ENCODE results near the gene SEC24B.

Gene SEC24B

DNA sequence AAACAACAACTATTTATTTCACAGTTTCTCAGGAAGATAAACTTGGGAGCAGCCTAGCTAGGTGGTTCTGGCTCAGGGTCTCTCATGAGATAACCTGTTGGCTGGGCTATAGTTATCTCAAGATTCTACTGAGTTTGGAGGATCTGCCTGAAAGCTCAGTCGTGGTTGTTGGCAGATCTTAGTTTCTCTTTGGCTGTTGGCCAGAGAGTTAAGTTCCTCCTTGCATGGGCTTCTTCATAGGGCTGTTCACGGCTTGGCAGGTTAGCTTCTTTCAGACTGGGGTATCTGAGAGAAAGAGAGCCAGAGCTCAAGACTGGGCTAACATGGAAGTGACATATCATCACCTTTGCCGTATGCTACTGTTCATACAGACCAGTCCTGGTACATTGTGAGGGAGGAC lies 28.7 kb downstream of the SEC24B start:
- no peak overlapping the region for H3K4me3 ChIP-seq (ENCODE audit: control insufficient read depth, low read depth, low read length)
- TF ChIP-seq, protein P1, sequence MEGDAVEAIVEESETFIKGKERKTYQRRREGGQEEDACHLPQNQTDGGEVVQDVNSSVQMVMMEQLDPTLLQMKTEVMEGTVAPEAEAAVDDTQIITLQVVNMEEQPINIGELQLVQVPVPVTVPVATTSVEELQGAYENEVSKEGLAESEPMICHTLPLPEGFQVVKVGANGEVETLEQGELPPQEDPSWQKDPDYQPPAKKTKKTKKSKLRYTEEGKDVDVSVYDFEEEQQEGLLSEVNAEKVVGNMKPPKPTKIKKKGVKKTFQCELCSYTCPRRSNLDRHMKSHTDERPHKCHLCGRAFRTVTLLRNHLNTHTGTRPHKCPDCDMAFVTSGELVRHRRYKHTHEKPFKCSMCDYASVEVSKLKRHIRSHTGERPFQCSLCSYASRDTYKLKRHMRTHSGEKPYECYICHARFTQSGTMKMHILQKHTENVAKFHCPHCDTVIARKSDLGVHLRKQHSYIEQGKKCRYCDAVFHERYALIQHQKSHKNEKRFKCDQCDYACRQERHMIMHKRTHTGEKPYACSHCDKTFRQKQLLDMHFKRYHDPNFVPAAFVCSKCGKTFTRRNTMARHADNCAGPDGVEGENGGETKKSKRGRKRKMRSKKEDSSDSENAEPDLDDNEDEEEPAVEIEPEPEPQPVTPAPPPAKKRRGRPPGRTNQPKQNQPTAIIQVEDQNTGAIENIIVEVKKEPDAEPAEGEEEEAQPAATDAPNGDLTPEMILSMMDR (conservative IDR thresholded peaks at IDR 0.05; ENCODE audit: control insufficient read depth, insufficient read depth, low read depth, low read length), result no peak
- DNase-seq (ENCODE audit: low read depth), result peak; percentile 9

DNA sequence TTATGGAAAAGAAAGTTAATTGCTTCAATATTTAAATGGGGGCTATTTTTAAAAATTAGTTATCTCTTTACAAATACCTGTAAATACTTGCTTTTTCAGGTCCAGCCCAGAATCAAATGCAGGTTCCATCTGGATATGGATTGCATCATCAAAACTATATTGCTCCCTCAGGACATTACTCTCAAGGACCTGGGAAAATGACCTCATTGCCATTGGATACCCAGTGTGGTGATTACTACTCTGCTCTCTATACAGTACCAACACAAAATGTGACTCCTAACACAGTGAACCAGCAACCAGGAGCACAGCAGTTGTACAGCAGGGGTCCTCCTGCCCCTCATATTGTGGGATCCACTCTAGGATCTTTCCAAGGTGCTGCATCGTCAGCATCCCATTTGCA lies 29.2 kb downstream of the SEC24B start:
- TF ChIP-seq, protein P1 (conservative IDR thresholded peaks at IDR 0.05; ENCODE audit: control insufficient read depth, insufficient read depth, low read depth, low read length), result no peak
- DNase-seq (ENCODE audit: low read depth), result peak; percentile 59
- H3K4me3 ChIP-seq (ENCODE audit: control insufficient read depth, low read depth, low read length), result no peak overlapping the region

DNA sequence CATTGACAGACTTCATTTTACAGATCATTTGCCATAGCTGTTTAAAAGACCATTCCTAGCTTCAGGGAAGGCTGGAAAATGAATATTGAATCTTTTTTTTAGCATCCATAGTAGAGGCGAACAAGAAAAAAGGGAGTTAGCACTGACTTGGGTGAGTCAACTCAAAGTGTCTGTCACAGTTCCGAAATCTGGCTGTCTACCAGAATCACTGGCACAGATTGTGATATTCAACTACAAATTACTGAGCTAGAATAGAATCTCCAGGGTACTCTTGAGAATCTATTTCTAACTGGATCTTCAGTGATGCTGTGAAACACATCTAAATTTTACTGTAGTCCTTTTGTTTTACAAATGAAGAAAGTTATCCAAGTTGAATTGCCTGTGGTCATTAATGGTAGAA lies 31.5 kb downstream of the SEC24B start:
- DNase-seq (ENCODE audit: low read depth), result peak; percentile 21
- H3K4me3 ChIP-seq (ENCODE audit: control insufficient read depth, low read depth, low read length), result no peak overlapping the region

DNA sequence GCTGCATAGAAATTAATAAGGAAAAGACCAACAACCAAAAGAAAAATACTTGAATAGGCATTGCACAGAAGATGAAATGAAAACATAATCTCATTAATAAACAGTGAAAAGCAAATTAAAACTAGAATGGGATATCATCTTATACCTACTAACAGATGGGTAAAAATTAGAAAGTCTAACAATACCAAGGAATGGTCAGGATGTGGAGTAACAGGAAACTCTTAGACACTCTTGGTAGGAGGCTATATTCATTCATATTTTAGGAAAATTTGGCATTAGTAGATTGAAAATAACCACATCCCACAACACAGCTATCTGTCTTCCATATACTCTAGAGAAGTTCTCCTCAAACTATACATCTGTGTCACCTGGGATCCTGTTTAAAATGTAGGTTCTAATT lies 36.3 kb downstream of the SEC24B start:
- TF ChIP-seq, protein P1 (conservative IDR thresholded peaks at IDR 0.05; ENCODE audit: control insufficient read depth, insufficient read depth, low read depth, low read length), result no peak
- DNase-seq (ENCODE audit: low read depth), result no peak
- H3K4me3 ChIP-seq (ENCODE audit: control insufficient read depth, low read depth, low read length), result no peak overlapping the region

More for the DNA sequence above, 31.5 kb downstream of the SEC24B start:
- TF ChIP-seq, protein P1 (conservative IDR thresholded peaks at IDR 0.05; ENCODE audit: control insufficient read depth, insufficient read depth, low read depth, low read length), result no peak

DNA sequence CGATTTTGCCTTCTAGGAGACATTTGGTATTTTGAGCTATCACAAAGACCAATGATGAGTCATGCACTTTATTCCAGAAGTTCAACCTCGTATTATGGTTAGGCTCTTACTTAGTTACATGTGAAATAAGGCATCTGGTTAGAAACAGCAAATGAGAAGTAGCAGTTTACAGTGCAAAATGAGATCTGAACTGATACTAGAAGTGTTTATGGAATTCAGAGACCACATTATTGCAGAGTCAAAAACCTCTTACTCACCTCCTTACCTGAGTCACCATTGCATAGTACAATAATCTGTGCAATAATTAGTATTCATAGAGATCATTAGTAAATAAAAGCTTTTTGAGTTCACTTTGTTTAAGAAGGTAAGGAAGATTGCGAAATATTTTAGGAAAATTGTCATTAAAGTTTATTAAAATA lies 38.7 kb downstream of the SEC24B start:
- TF ChIP-seq, protein P1 (conservative IDR thresholded peaks at IDR 0.05; ENCODE audit: control insufficient read depth, insufficient read depth, low read depth, low read length), result no peak
- DNase-seq (ENCODE audit: low read depth), result peak; percentile 68
- H3K4me3 ChIP-seq (ENCODE audit: control insufficient read depth, low read depth, low read length), result no peak overlapping the region

DNA sequence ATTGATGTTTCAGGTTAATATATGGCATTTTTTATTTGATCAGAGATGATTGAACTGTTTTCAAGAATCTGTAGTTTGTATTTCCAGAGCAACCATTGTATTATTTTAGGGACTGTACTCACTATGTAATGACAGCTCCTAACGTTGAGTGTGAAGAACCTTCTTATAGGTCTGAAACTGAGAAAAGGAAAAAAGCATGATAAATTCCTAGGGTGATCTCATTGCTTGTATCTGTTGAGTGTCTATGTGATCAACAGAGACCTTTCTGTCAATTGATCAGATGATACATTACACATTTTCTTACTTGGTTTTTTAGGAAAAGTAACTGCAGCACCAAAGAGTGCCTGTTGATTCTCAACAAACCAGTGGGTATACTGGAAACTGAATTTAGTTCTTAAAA lies 40.2 kb downstream of the SEC24B start:
- no peak for DNase-seq (ENCODE audit: low read depth)
- H3K4me3 ChIP-seq (ENCODE audit: control insufficient read depth, low read depth, low read length), result no peak overlapping the region
- TF ChIP-seq, protein P1 (conservative IDR thresholded peaks at IDR 0.05; ENCODE audit: control insufficient read depth, insufficient read depth, low read depth, low read length), result no peak

DNA sequence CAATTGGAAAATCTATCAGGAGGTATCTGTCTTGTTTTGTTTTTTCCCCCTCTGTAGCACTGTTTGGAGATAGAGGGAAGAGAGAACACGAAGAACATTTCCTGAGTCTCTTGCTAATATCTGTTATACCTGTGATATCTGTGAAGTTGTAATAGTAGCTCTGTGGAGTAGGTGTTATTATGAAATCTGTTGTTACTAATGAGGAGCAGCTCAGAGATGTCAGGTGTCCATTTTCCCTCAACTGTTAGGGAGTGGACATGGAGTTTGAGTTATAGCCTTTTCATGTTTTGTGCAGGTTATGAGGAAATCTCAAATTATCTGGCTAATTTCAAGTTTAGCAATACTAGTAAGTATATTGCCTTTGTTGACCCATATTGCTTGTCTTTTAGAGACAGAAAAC lies 52.4 kb downstream of the SEC24B start:
- DNase-seq (ENCODE audit: low read depth), result no peak
- H3K4me3 ChIP-seq (ENCODE audit: control insufficient read depth, low read depth, low read length), result no peak overlapping the region
- TF ChIP-seq, protein P1 (conservative IDR thresholded peaks at IDR 0.05; ENCODE audit: control insufficient read depth, insufficient read depth, low read depth, low read length), result no peak

All from fibroblast of mammary gland (primary cell).